OCI-LY3 (cell line): ENCODE measurements around the gene REEP6.
"Not testable (repeated sequence)": the region's sequence is repeated elsewhere in the genome, so short reads cannot be mapped to it uniquely, and the experiment has no call there.

Source experiments
- H2AFZ ChIP-seq: fragments of 200-600, 300-600 bp; shearing (Covaris generic); 2 replicates; pipeline ENCODE4 v1.6.0; 2014; ENCODE audit warnings: antibody characterized with exemption, low read depth, low read length
- H3K27ac ChIP-seq: fragments of 200-600, 300-600 bp; sonication (generic); 2 replicates; pipeline ENCODE4 v1.5.1; 2014; ENCODE audit warnings: mild to moderate bottlenecking, low read length, moderate library complexity, mixed read lengths
- H3K27me3 ChIP-seq: fragments of 200-600, 300-600 bp; sonication (generic); 2 replicates; pipeline ENCODE4 v1.6.1; 2014; ENCODE audit warnings: low read depth, low read length, mixed read lengths
- H3K36me3 ChIP-seq: fragments of 200-600, 300-600 bp; sonication (generic); replicated peaks from 2 replicates; pipeline ENCODE3; 2014; ENCODE audit warnings: low read depth, low read length, mixed read lengths
- H3K4me1 ChIP-seq: fragments of 300-600, 200-600 bp; sonication (generic); 2 replicates; pipeline ENCODE4 v1.6.1; 2014; ENCODE audit warnings: low read length, mixed read lengths
- H3K4me2 ChIP-seq: fragments of 200-600, 300-600 bp; sonication (generic); 2 replicates; pipeline ENCODE4 v1.6.1; 2014; ENCODE audit warnings: low read length, mixed read lengths
- H3K4me3 ChIP-seq: fragments of 300-600, 200-600 bp; sonication (generic); 2 replicates; pipeline ENCODE4 v1.5.1; 2014; ENCODE audit warnings: antibody characterized with exemption, mild to moderate bottlenecking, low read length, moderate library complexity
- H3K79me2 ChIP-seq: fragments of 300-600, 200-600 bp; shearing (Covaris generic); 2 replicates; pipeline ENCODE4 v1.6.1; 2014; ENCODE audit warnings: mild to moderate bottlenecking, low read length, mixed read lengths
- H3K9ac ChIP-seq: fragments of 300-600, 200-600 bp; shearing (Covaris generic); 2 replicates; pipeline ENCODE4 v1.6.0; 2014; ENCODE audit warnings: mild to moderate bottlenecking, low read length, moderate library complexity
- H3K9me3 ChIP-seq: fragments of 200-600, 300-600 bp; shearing (Covaris generic); 2 replicates; pipeline ENCODE4 v1.6.1; 2014; ENCODE audit warnings: low read length, mixed read lengths; ENCODE audit not compliant: insufficient read depth
- H4K20me1 ChIP-seq: fragments of 200-600, 300-600 bp; sonication (generic); 2 replicates; pipeline ENCODE4 v1.6.1; 2016; ENCODE audit warnings: low read length, mixed read lengths; ENCODE audit not compliant: insufficient read depth
- CTCF ChIP-seq: fragments of 200-600, 300-600 bp; sonication (generic); IDR thresholded peaks from 2 replicates; pipeline ENCODE4 v1.5.1; 2014; ENCODE audit warnings: antibody characterized with exemption, low read length, low read depth
- EZH2phosphoT487 ChIP-seq: fragments of 200-600 bp; shearing (Covaris generic); IDR thresholded peaks from 2 replicates; pipeline ENCODE4 v1.6.1; 2018; ENCODE audit warnings: antibody characterized with exemption, mixed run types, low read depth

Gene REEP6

GRCh38 chr19:1475751-1476437, 15.1 kb upstream of the REEP6 start:
- Histone ChIP-seq H3K27ac (no peak overlapping the region), H3K9me3 (no peaks in the 10 kb centered on the region), H3K79me2 (peaks cover 30% of the 10 kb centered on the region), H3K36me3 (peaks cover 17% of the 10 kb centered on the region), H3K27me3 (no peaks in the 10 kb centered on the region), H3K9ac (no peak overlapping the region), H2AFZ (no peak overlapping the region), H4K20me1 (peaks cover 30% of the 10 kb centered on the region), H3K4me3 (no peak overlapping the region), H3K4me2 (no peak overlapping the region), H3K4me1 (peaks cover 6% of the 10 kb centered on the region; the same call in 1 of the 2 replicates)
- no peak for TF ChIP-seq EZH2phosphoT487
- TF ChIP-seq CTCF = no peak

GRCh38 chr19:1477056-1477455, 13.9 kb upstream of the REEP6 start:
- not testable (repeated sequence) for H3K27ac ChIP-seq, H3K4me3 ChIP-seq, H3K9me3 ChIP-seq, H2AFZ ChIP-seq, H3K4me2 ChIP-seq, H3K27me3 ChIP-seq, H3K9ac ChIP-seq, H3K4me1 ChIP-seq
- H3K36me3 ChIP-seq = peaks cover 17% of the 10 kb centered on the region
- peaks cover 27% of the 10 kb centered on the region for H4K20me1 ChIP-seq
- H3K79me2 ChIP-seq = peaks cover 30% of the 10 kb centered on the region

- Histone ChIP-seq H3K4me1 (peaks cover 6% of the 10 kb centered on the region; the same call in 1 of the 2 replicates), H3K4me3 (peak within 1 kb of the TSS; percentile 86), H3K27me3 (no peaks in the 10 kb centered on the region), H3K36me3 (peaks cover 17% of the 10 kb centered on the region), H3K9ac (peak within 1 kb of the TSS; percentile 81), H3K4me2 (peak within 1 kb of the TSS; percentile 73), H3K9me3 (no peaks in the 10 kb centered on the region), H4K20me1 (peaks cover 9% of the 10 kb centered on the region; the same call in 1 of the 2 replicates), H3K27ac (peak within 1 kb of the TSS; percentile 78), H2AFZ (peak within 1 kb of the TSS; percentile 97), H3K79me2 (peaks cover 30% of the 10 kb centered on the region)
- TF ChIP-seq CTCF = no peak
Measured at GRCh38 chr19:1478934-1479707, 11.9 kb upstream of the REEP6 start, which contains the start of gene C19orf25. C19orf25 (minus strand) TSS chr19:1479215; CDS start chr19:1478903, 312 bp downstream.

DNA sequence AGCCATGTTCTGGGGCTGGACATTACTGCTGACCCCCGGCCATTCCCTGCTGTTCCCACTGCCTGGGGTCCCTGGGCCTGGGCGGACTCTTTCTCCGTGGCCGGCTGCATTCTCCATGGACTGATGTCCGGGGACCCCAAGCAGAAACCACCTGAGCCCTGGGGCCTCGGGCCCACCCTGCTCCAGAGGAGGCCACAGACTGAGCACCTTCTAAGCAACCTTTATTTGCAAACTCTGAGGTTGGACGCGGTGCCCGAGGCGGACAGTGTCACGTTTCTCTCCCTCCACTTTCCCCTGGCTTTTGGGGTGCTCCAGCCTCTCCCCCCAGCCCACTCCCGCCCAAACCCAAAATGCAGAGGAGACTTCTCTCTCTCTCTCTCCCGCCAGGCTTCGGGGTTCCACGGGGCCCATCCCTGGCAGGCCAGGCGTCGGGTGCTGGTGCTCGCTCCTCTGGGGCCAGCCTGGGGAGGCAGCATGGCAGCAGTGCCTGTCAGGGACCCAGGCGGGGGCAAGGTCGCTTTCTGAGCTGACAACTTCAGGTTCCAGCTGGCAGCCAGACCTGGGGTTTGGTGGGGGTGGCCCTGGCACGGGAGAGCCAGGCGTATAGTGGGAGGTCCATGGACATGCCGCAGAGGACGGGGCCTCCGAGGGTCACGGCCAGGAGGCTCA, 9.6 kb upstream of the REEP6 start:
- TF ChIP-seq EZH2phosphoT487 (no peak), CTCF (no peak)
- H3K4me3 ChIP-seq = no peak overlapping the region

More for the DNA sequence above, 9.6 kb upstream of the REEP6 start:
- Histone ChIP-seq H3K79me2 (peaks cover 24% of the 10 kb centered on the region), H3K27me3 (no peaks in the 10 kb centered on the region), H3K4me1 (peaks cover 6% of the 10 kb centered on the region; the same call in 1 of the 2 replicates), H3K36me3 (peaks cover 4% of the 10 kb centered on the region), H2AFZ (no peak overlapping the region), H4K20me1 (no peaks in the 10 kb centered on the region), H3K9me3 (no peaks in the 10 kb centered on the region), H3K4me2 (no peak overlapping the region), H3K9ac (no peak overlapping the region), H3K27ac (no peak overlapping the region)
